Stimulated activated CD4-positive, alpha-beta T cell treated with anti-CD3 and anti-CD28 coated beads, Interleukin-4, amount 100 ng/mL, for 24 hours (primary cell): ENCODE measurements around the gene SRC.

Experiments used
- DNase-seq: peaks from one replicate; pipeline ENCODE4 v3.0.0-alpha.2; 2020

The SRC gene

GRCh38 chr20:37436527-37437186 is 90.7 kb downstream of the SRC start:
- DNase-seq, result no peak

- no peak for DNase-seq
Measured at GRCh38 chr20:37437676-37438075, 91.7 kb downstream of the SRC start.

- DNase-seq, result no peak
Measured at GRCh38 chr20:37438464-37439222, 92.7 kb downstream of the SRC start.

- DNase-seq, result no peak
Measured at GRCh38 chr20:37439223-37439933, 93.4 kb downstream of the SRC start.

- no peak for DNase-seq
Measured at GRCh38 chr20:37441023-37441422, 95.1 kb downstream of the SRC start.

GRCh38 chr20:37442547-37442946 is 96.6 kb downstream of the SRC start:
- no peak for DNase-seq

GRCh38 chr20:37442986-37443385 is 97.0 kb downstream of the SRC start:
- no peak for DNase-seq

GRCh38 chr20:37443596-37443995 is 97.7 kb downstream of the SRC start:
- no peak for DNase-seq

GRCh38 chr20:37445041-37445440 is 99.1 kb downstream of the SRC start:
- no peak for DNase-seq

- no peak for DNase-seq
Measured at GRCh38 chr20:37446286-37447032, 100.5 kb downstream of the SRC start.

- DNase-seq, result no peak
Measured at GRCh38 chr20:37447688-37448087, 101.7 kb downstream of the SRC start.

- DNase-seq, result no peak
Measured at GRCh38 chr20:37449276-37449675, 103.3 kb downstream of the SRC start.

- DNase-seq, result no peak
Measured at GRCh38 chr20:37450344-37450743, 104.4 kb downstream of the SRC start.

- DNase-seq, result no peak
Measured at GRCh38 chr20:37451616-37452015, 105.7 kb downstream of the SRC start.

GRCh38 chr20:37452236-37452635 is 106.3 kb downstream of the SRC start:
- DNase-seq, result no peak

GRCh38 chr20:37453288-37453687 is 107.3 kb downstream of the SRC start:
- DNase-seq, result no peak

GRCh38 chr20:37453836-37454235 is 107.9 kb downstream of the SRC start:
- no peak for DNase-seq

- DNase-seq, result no peak
Measured at GRCh38 chr20:37454636-37455385, 108.9 kb downstream of the SRC start.
